ENCODE data around the gene FBXL13.

FBXL13 gene

GRCh38 chr7:102883098-102883860 lies 191.3 kb downstream of the FBXL13 start:
- no peaks in the 10 kb centered on the region for H3K4me1 ChIP-seq (ENCODE audit: control insufficient read depth, insufficient read depth, low read length)
- no peak overlapping the region for H3K4me3 ChIP-seq (ENCODE audit: low read depth, low read length)

GRCh38 chr7:102875700-102876295 lies 198.8 kb downstream of the FBXL13 start:
- Histone ChIP-seq H3K4me1 (ENCODE audit: control insufficient read depth, insufficient read depth, low read length) (no peaks in the 10 kb centered on the region), H3K27ac (ENCODE audit: low read depth, low read length) (no peak overlapping the region), H3K9ac (ENCODE audit: low read depth, low read length) (no peak overlapping the region), H3K4me3 (ENCODE audit: low read depth, low read length) (no peak overlapping the region), H3K27me3 (ENCODE audit: control insufficient read depth, insufficient read depth, low read length) (no peaks in the 10 kb centered on the region), H3K36me3 (ENCODE audit: control insufficient read depth, insufficient read depth, low read length) (no peaks in the 10 kb centered on the region), H3K9me3 (ENCODE audit: control insufficient read depth, insufficient read depth, low read length) (no peaks in the 10 kb centered on the region)

More at GRCh38 chr7:102883098-102883860, 191.3 kb downstream of the FBXL13 start:
- H3K9me3 ChIP-seq (ENCODE audit: control insufficient read depth, insufficient read depth, low read length): no peaks in the 10 kb centered on the region
- H3K9ac ChIP-seq (ENCODE audit: low read depth, low read length): no peak overlapping the region
- no peaks in the 10 kb centered on the region for H3K27me3 ChIP-seq (ENCODE audit: control insufficient read depth, insufficient read depth, low read length)
- no peaks in the 10 kb centered on the region for H3K36me3 ChIP-seq (ENCODE audit: control insufficient read depth, insufficient read depth, low read length)
- no peak overlapping the region for H3K27ac ChIP-seq (ENCODE audit: low read depth, low read length)

- no peaks in the 10 kb centered on the region for H3K27me3 ChIP-seq (ENCODE audit: control insufficient read depth, insufficient read depth, low read length)
- no peaks in the 10 kb centered on the region for H3K4me1 ChIP-seq (ENCODE audit: control insufficient read depth, insufficient read depth, low read length)
- H3K27ac ChIP-seq (ENCODE audit: low read depth, low read length): no peak overlapping the region
These were observed 199.6 kb downstream of the FBXL13 start for GRCh38 chr7:102874966-102875365.

GRCh38 chr7:102874166-102874829 lies 200.3 kb downstream of the FBXL13 start:
- Histone ChIP-seq H3K9ac (ENCODE audit: low read depth, low read length) (no peak overlapping the region), H3K27me3 (ENCODE audit: control insufficient read depth, insufficient read depth, low read length) (no peaks in the 10 kb centered on the region), H3K36me3 (ENCODE audit: control insufficient read depth, insufficient read depth, low read length) (no peaks in the 10 kb centered on the region), H3K4me3 (ENCODE audit: low read depth, low read length) (no peak overlapping the region), H3K9me3 (ENCODE audit: control insufficient read depth, insufficient read depth, low read length) (no peaks in the 10 kb centered on the region), H3K4me1 (ENCODE audit: control insufficient read depth, insufficient read depth, low read length) (no peaks in the 10 kb centered on the region), H3K27ac (ENCODE audit: low read depth, low read length) (no peak overlapping the region)

More at GRCh38 chr7:102874966-102875365, 199.6 kb downstream of the FBXL13 start:
- no peaks in the 10 kb centered on the region for H3K36me3 ChIP-seq (ENCODE audit: control insufficient read depth, insufficient read depth, low read length)
- H3K4me3 ChIP-seq (ENCODE audit: low read depth, low read length): no peak overlapping the region
- H3K9ac ChIP-seq (ENCODE audit: low read depth, low read length): no peak overlapping the region
- H3K9me3 ChIP-seq (ENCODE audit: control insufficient read depth, insufficient read depth, low read length): no peaks in the 10 kb centered on the region

GRCh38 chr7:102873470-102874165 lies 201.0 kb downstream of the FBXL13 start:
- H3K27me3 ChIP-seq (ENCODE audit: control insufficient read depth, insufficient read depth, low read length): no peaks in the 10 kb centered on the region
- H3K9me3 ChIP-seq (ENCODE audit: control insufficient read depth, insufficient read depth, low read length): no peaks in the 10 kb centered on the region
- H3K27ac ChIP-seq (ENCODE audit: low read depth, low read length): no peak overlapping the region
- no peak overlapping the region for H3K9ac ChIP-seq (ENCODE audit: low read depth, low read length)
- H3K36me3 ChIP-seq (ENCODE audit: control insufficient read depth, insufficient read depth, low read length): no peaks in the 10 kb centered on the region
- no peaks in the 10 kb centered on the region for H3K4me1 ChIP-seq (ENCODE audit: control insufficient read depth, insufficient read depth, low read length)
- H3K4me3 ChIP-seq (ENCODE audit: low read depth, low read length): no peak overlapping the region

- no peaks in the 10 kb centered on the region for H3K36me3 ChIP-seq (ENCODE audit: control insufficient read depth, insufficient read depth, low read length)
- no peak overlapping the region for H3K4me3 ChIP-seq (ENCODE audit: low read depth, low read length)
- H3K27ac ChIP-seq (ENCODE audit: low read depth, low read length): no peak overlapping the region
- no peaks in the 10 kb centered on the region for H3K27me3 ChIP-seq (ENCODE audit: control insufficient read depth, insufficient read depth, low read length)
- no peaks in the 10 kb centered on the region for H3K9me3 ChIP-seq (ENCODE audit: control insufficient read depth, insufficient read depth, low read length)
- no peaks in the 10 kb centered on the region for H3K4me1 ChIP-seq (ENCODE audit: control insufficient read depth, insufficient read depth, low read length)
- H3K9ac ChIP-seq (ENCODE audit: low read depth, low read length): no peak overlapping the region
These were observed 202.1 kb downstream of the FBXL13 start for GRCh38 chr7:102872460-102872859.

GRCh38 chr7:102869195-102869594 lies 205.4 kb downstream of the FBXL13 start:
- Histone ChIP-seq H3K9me3 (ENCODE audit: control insufficient read depth, insufficient read depth, low read length) (no peaks in the 10 kb centered on the region), H3K9ac (ENCODE audit: low read depth, low read length) (no peak overlapping the region), H3K27me3 (ENCODE audit: control insufficient read depth, insufficient read depth, low read length) (no peaks in the 10 kb centered on the region), H3K36me3 (ENCODE audit: control insufficient read depth, insufficient read depth, low read length) (no peaks in the 10 kb centered on the region), H3K4me1 (ENCODE audit: control insufficient read depth, insufficient read depth, low read length) (no peaks in the 10 kb centered on the region), H3K4me3 (ENCODE audit: low read depth, low read length) (no peak overlapping the region), H3K27ac (ENCODE audit: low read depth, low read length) (no peak overlapping the region)

GRCh38 chr7:102866535-102867215 lies 207.9 kb downstream of the FBXL13 start:
- Histone ChIP-seq H3K27ac (ENCODE audit: low read depth, low read length) (no peak overlapping the region), H3K36me3 (ENCODE audit: control insufficient read depth, insufficient read depth, low read length) (no peaks in the 10 kb centered on the region), H3K4me1 (ENCODE audit: control insufficient read depth, insufficient read depth, low read length) (no peaks in the 10 kb centered on the region), H3K27me3 (ENCODE audit: control insufficient read depth, insufficient read depth, low read length) (no peaks in the 10 kb centered on the region), H3K9me3 (ENCODE audit: control insufficient read depth, insufficient read depth, low read length) (no peaks in the 10 kb centered on the region), H3K9ac (ENCODE audit: low read depth, low read length) (no peak overlapping the region), H3K4me3 (ENCODE audit: low read depth, low read length) (no peak overlapping the region)

- Histone ChIP-seq H3K36me3 (ENCODE audit: control insufficient read depth, insufficient read depth, low read length) (no peaks in the 10 kb centered on the region), H3K9me3 (ENCODE audit: control insufficient read depth, insufficient read depth, low read length) (no peaks in the 10 kb centered on the region), H3K27ac (ENCODE audit: low read depth, low read length) (no peak overlapping the region), H3K4me3 (ENCODE audit: low read depth, low read length) (no peak overlapping the region), H3K27me3 (ENCODE audit: control insufficient read depth, insufficient read depth, low read length) (no peaks in the 10 kb centered on the region), H3K9ac (ENCODE audit: low read depth, low read length) (no peak overlapping the region), H3K4me1 (ENCODE audit: control insufficient read depth, insufficient read depth, low read length) (0 out of 2 replicates have a peak, but pooled peaks cover under 1% of the 10 kb centered on the region)
These were observed 209.6 kb downstream of the FBXL13 start for GRCh38 chr7:102864958-102865357.

- H3K4me1 ChIP-seq (ENCODE audit: control insufficient read depth, insufficient read depth, low read length): peaks cover 7% of the 10 kb centered on the region; the same call in 1 of the 2 replicates
- H3K9me3 ChIP-seq (ENCODE audit: control insufficient read depth, insufficient read depth, low read length): no peaks in the 10 kb centered on the region
- H3K36me3 ChIP-seq (ENCODE audit: control insufficient read depth, insufficient read depth, low read length): no peaks in the 10 kb centered on the region
- H3K27ac ChIP-seq (ENCODE audit: low read depth, low read length): no peak overlapping the region
- no peak overlapping the region for H3K9ac ChIP-seq (ENCODE audit: low read depth, low read length)
- no peaks in the 10 kb centered on the region for H3K27me3 ChIP-seq (ENCODE audit: control insufficient read depth, insufficient read depth, low read length)
- no peak overlapping the region for H3K4me3 ChIP-seq (ENCODE audit: low read depth, low read length)
These were observed 214.2 kb downstream of the FBXL13 start for GRCh38 chr7:102860351-102860811.
